Pancreas (tissue), 10 donors: ENCODE results near the gene SPACDR. TPM values are rescaled to one million over a fixed set of nuclear protein-coding genes. Genes with fewer than 3 reads are reported as not detected.

Source experiments
- ATAC-seq, 4 donors: fragments of 200-7000 bp; cut with Tn5 transposase; one replicate each; pipeline versions ENCODE4 v1.8.0 to v1.9.1; 2020; ENCODE audit warnings: mild to moderate bottlenecking in 4 of 4, moderate library complexity in 4 of 4
- DNase-seq, 6 donors: peaks; one replicate each; pipeline ENCODE4 v3.0.0-alpha.2; 2020
- FAIRE-seq: peaks from 2 replicates; lab custom pipeline; 2012; peaks lifted over from hg19 to GRCh38; lab: Jason Lieb, UNC
- H3K27ac ChIP-seq, 4 donors: fragments of 200-600 bp; sonication (generic); 1 replicate in 3 of 4; 2 replicates in 1 of 4; pipeline versions ENCODE4 v1.5.0 to v1.8.0; 2020
- H3K27me3 ChIP-seq, 4 donors: fragments of 200-600 bp; one replicate each; pipeline ENCODE4 v1.8.0; 2021
- H3K36me3 ChIP-seq, 3 donors: fragments of 200-600 bp; sonication (generic) in 1 of 3; one replicate each; pipeline versions ENCODE4 v1.5.0 to v1.8.0; 2020 to 2021
- H3K4me1 ChIP-seq, 3 donors: fragments of 200-600 bp; one replicate each; pipeline ENCODE4 v1.8.0; 2021
- H3K4me3 ChIP-seq, 4 donors: fragments of 200-600 bp; sonication (generic) in 2 of 4; one replicate each; pipeline versions ENCODE4 v1.5.0 to v1.8.0; 2020 to 2021
- H3K9me3 ChIP-seq, 4 donors: fragments of 200-600 bp; one replicate each; pipeline ENCODE4 v1.8.0; 2021
- WGBS, 2 donors: extraction: QIAGEN DNeasy Blood & Tissue Kit; methylation state at CpG; one replicate each; pipeline ENCODE4 v1.1.7; 2013; 5-methylcytosine and 5-hydroxymethylcytosine counted together
- intact Hi-C, 3 donors: fragments of 100-400 bp; cut with DNase I; formaldehyde crosslinking; loops; one replicate each; pipeline versions ENCODE4 v1.11.1 to v1.14.2; 2022
- polyA plus RNA-seq, 2 donors: library from polyadenylated mRNA; stranded (reverse); fragments of 200-250 nt; gene quantifications; one replicate each; pipeline ENCODE4 v1.2.3, GENCODE V29; 2013
- total RNA-seq, 6 donors: library from RNA; stranded (reverse); fragmentation: NEBNext Ultra II Directional in 4 of 6; extraction: Animal tissue kit (Norgen Biotek cat#: 25700) in 4 of 6; gene quantifications; one replicate each; pipeline versions ENCODE4 v1.2.1 to v1.2.4, GENCODE V29; 2021 to 2023
- TF ChIP-seq, protein P1 (sequence below), 4 donors: fragments of 200-600 bp; sonication (generic) in 3 of 4; IDR thresholded peaks; one replicate each; pipeline versions ENCODE4 v1.5.0 to v1.8.0; 2021; ENCODE audit warnings: antibody characterized with exemption in 4 of 4
- donor health status: healthy with polysubstance abuse.
- donor health status: DM: no; HTN: no; CAD: no; lungs with moderate emphysema.
- donor health status: DM: no; HTN: no; CAD: no.
- donor health status: control.
- donor health status: control.
- donor health status: Bipolar disorder and iron deficiency.
- donor health status: DM: yes; HTN: yes; CAD: no.
- donor health status: DM: no; HTN: no; CAD: no.
- donor health status: DM: no; HTN: no; CAD: no.
- donor health status: DM: yes; HTN: yes; CAD: no.

The SPACDR gene
- total and polyA plus RNA-seq, 8 donors = 0.24 to 0.68 (median 0.31) TPM; not detected in 4

DNA sequence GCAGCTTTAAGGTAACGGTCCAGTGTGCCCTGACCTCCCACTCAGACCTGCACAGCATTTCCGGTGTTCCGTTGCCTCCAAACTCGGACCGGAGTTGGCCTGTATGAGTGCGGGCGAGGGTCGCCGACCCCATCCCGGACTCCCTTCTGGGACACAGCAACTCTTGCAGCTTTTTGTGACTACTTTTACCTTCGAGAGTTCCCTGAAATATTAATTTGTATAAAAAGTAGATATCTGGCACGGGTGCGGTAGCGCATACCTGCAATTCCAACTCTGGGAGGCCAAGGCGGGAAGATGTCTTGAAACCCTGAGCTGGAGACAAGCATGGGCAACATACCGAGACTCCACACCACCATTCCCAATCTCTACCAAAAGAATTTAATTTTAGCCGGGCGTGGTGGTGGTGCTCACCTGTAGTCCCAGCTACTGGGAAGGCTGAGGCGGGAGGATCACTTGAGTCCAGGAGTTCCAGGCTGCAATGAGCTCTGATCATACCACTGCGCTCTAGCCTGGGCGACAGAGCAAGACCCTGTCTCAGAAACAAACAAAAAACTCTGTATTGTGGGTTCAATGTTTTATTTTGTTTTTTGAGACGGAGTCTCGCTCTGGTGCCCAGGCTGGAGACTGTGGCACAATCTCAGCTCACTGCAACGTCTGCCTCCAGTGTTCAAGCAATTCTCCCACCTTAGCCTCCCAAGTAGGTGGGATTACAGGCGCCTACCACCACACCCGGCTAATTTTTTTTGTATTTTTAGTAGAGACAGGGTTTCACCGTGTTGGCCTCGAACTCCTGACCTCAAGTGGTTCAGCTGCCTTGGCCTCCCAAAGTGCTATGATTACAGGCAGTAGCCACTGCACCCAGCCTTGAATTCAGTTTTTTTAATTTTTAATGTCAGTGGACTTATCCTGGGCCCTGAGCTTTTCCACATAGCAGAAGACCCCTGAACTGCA, 26.6 kb downstream of the SPACDR start:
- FAIRE-seq (no peak), ATAC-seq (no peak), DNase-seq (peak in 4 of 6 donors; percentile 21 to 53 (median 36))
- Histone ChIP-seq H3K27ac (peak overlapping the region in 1 of 4 donors; percentile 94), H3K9me3 (no peaks in the 10 kb centered on the region), H3K4me3 (peak overlapping the region in 2 of 4 donors; percentile 87 to 88), H3K4me1 (peaks cover 0 to 10% (median 7%) of the 10 kb centered on the region in 3 donors), H3K36me3 (peaks cover 0 to 12% (median 0%) of the 10 kb centered on the region in 3 donors), H3K27me3 (no peaks in the 10 kb centered on the region)
- TF ChIP-seq, protein P1, sequence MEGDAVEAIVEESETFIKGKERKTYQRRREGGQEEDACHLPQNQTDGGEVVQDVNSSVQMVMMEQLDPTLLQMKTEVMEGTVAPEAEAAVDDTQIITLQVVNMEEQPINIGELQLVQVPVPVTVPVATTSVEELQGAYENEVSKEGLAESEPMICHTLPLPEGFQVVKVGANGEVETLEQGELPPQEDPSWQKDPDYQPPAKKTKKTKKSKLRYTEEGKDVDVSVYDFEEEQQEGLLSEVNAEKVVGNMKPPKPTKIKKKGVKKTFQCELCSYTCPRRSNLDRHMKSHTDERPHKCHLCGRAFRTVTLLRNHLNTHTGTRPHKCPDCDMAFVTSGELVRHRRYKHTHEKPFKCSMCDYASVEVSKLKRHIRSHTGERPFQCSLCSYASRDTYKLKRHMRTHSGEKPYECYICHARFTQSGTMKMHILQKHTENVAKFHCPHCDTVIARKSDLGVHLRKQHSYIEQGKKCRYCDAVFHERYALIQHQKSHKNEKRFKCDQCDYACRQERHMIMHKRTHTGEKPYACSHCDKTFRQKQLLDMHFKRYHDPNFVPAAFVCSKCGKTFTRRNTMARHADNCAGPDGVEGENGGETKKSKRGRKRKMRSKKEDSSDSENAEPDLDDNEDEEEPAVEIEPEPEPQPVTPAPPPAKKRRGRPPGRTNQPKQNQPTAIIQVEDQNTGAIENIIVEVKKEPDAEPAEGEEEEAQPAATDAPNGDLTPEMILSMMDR (IDR thresholded peaks at IDR 0.05) = no peak
- intact Hi-C loops = no loop called here
- 87 to 90% methylated on average over 28 of the region's 28 CpGs for WGBS, 2 donors

DNA sequence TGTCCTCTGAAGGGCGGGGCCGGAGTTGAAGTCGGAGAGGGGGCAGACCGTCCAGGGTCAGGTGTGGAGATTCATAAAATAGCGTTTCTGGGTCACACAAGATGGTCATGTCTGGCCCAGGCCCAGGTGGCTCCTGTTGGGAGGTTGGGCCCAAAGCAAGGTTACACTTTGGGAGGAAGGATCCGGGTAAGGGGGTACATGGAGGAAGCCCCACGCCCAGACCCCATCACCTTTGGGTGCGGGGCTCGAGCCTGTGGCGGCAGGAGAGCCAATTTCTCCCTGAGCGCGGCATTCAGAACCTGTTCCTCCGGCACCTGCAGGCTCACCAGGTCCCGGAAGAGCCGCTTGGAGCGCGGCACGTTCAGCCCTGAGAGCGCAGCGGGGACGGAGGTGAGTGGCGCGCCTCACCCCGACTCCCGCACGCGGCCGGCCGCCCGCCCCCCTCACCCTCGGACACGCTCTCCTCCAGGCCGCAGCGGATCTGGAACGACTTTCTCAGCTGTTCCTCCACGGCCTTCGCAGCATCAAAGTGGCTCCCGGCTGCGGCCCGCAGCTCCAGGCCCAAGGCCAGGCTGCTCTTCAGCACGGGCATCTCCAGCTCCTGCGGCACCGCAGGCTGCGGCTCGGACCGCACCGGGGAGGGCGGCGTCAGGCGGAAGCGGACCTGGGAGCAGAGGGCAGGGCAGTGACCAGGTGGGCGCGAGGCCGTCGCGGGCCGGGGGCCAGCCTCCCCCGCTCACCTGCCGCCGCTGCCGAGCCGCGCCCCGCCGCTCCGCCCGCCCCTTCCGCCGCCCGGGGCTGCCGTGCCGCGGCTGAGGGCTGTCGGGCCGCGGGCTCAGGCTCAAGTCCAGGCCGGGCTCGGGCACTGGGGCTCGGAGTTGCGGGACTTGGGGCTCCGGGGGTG, 28.4 kb downstream of the SPACDR start:
- peaks cover 0 to 19% (median 10%) of the 10 kb centered on the region in 3 donors for H3K4me1 ChIP-seq
- intact Hi-C loops = no loop called here

DNA sequence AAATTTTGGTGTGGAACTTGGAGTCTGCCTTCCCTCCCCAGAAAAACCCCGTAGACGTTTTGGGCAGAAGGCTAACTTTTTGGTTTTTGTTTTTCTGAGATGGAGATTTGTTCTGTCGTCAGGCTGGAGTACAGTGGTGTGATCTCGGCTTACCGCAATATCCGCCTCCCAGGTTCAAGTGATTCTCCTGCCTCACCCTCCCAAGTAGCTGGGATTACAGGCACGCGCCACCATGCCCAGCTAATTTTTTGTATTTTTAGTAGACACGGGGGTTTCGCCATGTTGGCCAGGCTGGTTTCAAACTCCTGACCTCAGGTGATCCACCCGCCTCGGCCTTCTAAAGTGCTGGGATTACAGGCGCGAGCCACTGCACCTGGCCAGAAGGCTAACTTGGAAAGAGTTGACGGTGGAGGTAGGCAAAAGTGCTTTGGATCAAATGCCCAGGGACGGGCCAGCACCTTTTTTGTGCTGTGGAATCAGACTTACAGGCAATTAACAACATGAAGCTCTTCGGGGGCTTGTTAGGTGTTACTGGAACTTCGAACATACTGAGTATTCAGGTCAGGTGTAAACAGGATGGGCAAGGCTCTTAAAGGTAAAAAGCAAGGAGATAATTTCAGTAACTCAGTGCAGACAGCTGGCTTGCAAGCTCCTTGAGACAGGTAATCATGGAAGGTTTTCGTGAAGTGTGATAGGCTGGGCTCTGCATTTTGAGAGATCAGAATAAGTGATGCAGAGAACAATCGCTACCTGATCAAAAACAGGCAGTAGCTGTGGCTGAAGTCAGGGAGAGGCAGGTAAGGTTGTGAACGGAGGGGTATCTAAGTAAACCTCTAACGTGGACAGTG, 29.5 kb downstream of the SPACDR start:
- intact Hi-C loops = no loop called here
- Histone ChIP-seq H3K4me3 (peak overlapping the region in 3 of 4 donors; percentile 77 to 88 (median 87)), H3K27ac (peak overlapping the region in 2 of 4 donors; percentile 94), H3K27me3 (no peaks in the 10 kb centered on the region), H3K9me3 (no peaks in the 10 kb centered on the region), H3K36me3 (peaks cover 0 to 12% (median 0%) of the 10 kb centered on the region in 3 donors), H3K4me1 (peaks cover 0 to 20% (median 10%) of the 10 kb centered on the region in 3 donors)
- ATAC-seq (no peak), DNase-seq (no peak), FAIRE-seq (no peak)
- TF ChIP-seq, protein P1 (IDR thresholded peaks at IDR 0.05) = no peak
- WGBS, 2 donors = 73 to 76% methylated on average over 22 of the region's 22 CpGs

More for the DNA sequence above, 28.4 kb downstream of the SPACDR start:
- Histone ChIP-seq H3K9me3 (no peaks in the 10 kb centered on the region), H3K4me3 (peak overlapping the region; percentile 70 to 88 (median 82)), H3K27ac (peak overlapping the region; percentile 86 to 94 (median 92)), H3K36me3 (peaks cover 0 to 12% (median 0%) of the 10 kb centered on the region in 3 donors), H3K27me3 (no peaks in the 10 kb centered on the region)
- TF ChIP-seq, protein P1 (IDR thresholded peaks at IDR 0.05) = no peak
- DNase-seq = peak; percentile 43 to 86 (median 64)
- FAIRE-seq = no peak
- peak; percentile 42 to 61 (median 50) for ATAC-seq
- 1% methylated on average over 56 to 81 of the region's 81 CpGs for WGBS, 2 donors

DNA sequence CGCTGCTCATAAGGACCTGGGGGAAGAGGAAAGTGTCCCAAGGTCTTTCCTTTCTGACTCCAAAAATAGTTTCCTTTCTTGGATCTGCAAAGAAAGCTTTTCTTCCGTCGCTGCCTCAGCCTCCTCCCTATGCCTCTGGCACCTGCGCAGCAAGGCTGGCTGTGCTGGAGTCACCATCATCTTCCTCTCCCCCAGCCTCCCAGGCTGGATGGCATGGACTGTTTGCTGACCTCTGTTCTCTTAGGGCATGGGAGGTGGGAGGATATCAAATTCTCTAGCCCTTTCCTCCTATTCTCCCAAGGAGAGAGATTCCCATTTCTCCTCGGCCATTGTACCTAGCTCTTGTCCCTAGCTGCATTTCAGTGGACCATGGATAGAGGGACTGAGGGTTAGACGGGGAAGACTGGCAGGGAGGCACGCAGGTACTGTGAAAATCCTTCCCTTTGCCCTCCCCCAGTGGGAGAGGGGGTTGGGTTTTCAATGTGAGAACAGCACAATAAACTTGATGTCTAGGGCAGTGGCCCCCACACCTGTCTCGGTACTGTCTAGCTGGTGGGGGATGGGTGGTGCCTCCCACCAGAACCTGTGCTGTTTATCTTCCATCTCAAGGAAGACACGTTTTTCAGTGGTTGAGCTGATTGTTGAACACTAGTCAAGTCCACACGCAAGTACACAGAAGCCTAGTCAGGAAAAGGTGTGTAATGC, 30.3 kb downstream of the SPACDR start:
- intact Hi-C loops = no loop called here
- Histone ChIP-seq H3K36me3 (peaks cover 0 to 12% (median 0%) of the 10 kb centered on the region in 3 donors), H3K4me1 (peaks cover 0 to 20% (median 10%) of the 10 kb centered on the region in 3 donors), H3K9me3 (no peaks in the 10 kb centered on the region), H3K4me3 (no peak overlapping the region), H3K27ac (no peak overlapping the region), H3K27me3 (no peaks in the 10 kb centered on the region)
- 85 to 87% methylated on average over 10 of the region's 10 CpGs for WGBS, 2 donors
- ATAC-seq = no peak
- DNase-seq = no peak
- TF ChIP-seq, protein P1 (IDR thresholded peaks at IDR 0.05) = no peak
- no peak for FAIRE-seq
